Activated naive CD8-positive, alpha-beta T cell treated with anti-CD3 and anti-CD28 coated beads, Interleukin-2, amount 50 U/mL, for 24 hours (primary cell): Measurements from ENCODE around the gene MGA.
A peak's percentile ranks its signal among the peaks of the same experiment; 100 is the strongest.

Source experiments
- ATAC-seq: fragments of 150-1000 bp; cut with Tn5 transposase; one replicate; pipeline ENCODE4 v1.10.0; 2021
- DNase-seq: peaks from one replicate; pipeline ENCODE4 v3.0.0; 2021
- H3K27ac Mint-ChIP-seq: one replicate; pipeline ENCODE4 v1.8.0; 2021; ENCODE audit warnings: mild to moderate bottlenecking, mixed read lengths
- H3K27me3 Mint-ChIP-seq: one replicate; pipeline ENCODE4 v1.8.0; 2021; ENCODE audit warnings: mixed read lengths
- H3K36me3 Mint-ChIP-seq: one replicate; pipeline ENCODE4 v1.8.0; 2021; ENCODE audit warnings: low read depth, mixed read lengths
- H3K4me1 Mint-ChIP-seq: one replicate; pipeline ENCODE4 v1.8.0; 2021; ENCODE audit warnings: mixed read lengths
- H3K4me3 Mint-ChIP-seq: one replicate; pipeline ENCODE4 v1.8.0; 2021; ENCODE audit warnings: mild to moderate bottlenecking, moderate library complexity, mixed read lengths
- H3K9me3 Mint-ChIP-seq: one replicate; pipeline ENCODE4 v1.8.0; 2021; ENCODE audit warnings: mixed read lengths

MGA gene

GRCh38 chr15:41809526-41810220 is 149.5 kb downstream of the MGA start:
- ATAC-seq, result no peak
- Mint-ChIP-seq H3K4me3 (no peak overlapping the region), H3K4me1 (peaks cover 12% of the 10 kb centered on the region), H3K36me3 (no peaks in the 10 kb centered on the region), H3K9me3 (no peaks in the 10 kb centered on the region), H3K27me3 (no peaks in the 10 kb centered on the region), H3K27ac (no peak overlapping the region)
- DNase-seq, result no peak

- DNase-seq (no peak), ATAC-seq (no peak)
- Mint-ChIP-seq H3K27me3 (no peaks in the 10 kb centered on the region), H3K4me3 (no peak overlapping the region), H3K36me3 (peaks cover 2% of the 10 kb centered on the region), H3K4me1 (peaks cover 10% of the 10 kb centered on the region), H3K9me3 (no peaks in the 10 kb centered on the region), H3K27ac (no peak overlapping the region)
These were observed 150.6 kb downstream of the MGA start for GRCh38 chr15:41810651-41811431.

DNA sequence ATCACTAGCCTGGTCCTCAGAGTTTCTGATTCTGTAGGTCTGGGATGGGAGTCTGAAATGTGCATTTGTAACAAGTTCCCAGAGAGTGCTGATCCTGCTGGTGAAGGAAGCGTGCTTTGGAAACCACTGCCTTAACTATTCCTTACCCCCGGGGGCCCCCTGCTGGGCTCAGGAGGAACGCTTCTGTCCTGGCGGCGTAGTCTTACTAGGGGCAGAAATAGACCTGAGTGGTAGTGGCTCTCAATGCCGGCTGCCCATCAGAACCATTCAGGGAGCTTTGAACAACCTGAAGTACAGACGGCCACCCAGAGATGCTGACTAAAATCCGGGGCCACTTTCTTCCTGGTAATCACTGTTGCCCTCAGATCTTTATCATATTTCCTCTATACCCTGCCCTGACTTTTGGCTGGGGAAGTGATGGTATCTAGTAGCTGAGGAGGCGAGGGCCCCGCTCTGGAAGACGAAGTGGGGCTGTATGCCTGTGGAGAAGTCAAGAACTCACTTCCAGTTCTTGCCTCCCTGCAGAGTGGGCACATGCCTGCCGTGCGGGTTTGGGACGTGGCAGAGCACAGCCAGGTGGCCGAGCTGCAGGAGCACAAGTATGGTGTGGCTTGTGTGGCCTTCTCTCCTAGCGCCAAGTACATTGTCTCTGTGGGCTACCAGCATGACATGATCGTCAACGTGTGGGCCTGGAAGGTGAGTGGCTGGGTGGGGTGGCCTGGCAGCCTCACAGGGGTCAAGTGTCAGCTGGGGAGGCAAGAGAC is 151.4 kb downstream of the MGA start:
- peaks cover 4% of the 10 kb centered on the region for H3K36me3 Mint-ChIP-seq
- no peak overlapping the region for H3K4me3 Mint-ChIP-seq
- H3K9me3 Mint-ChIP-seq, result no peaks in the 10 kb centered on the region
- no peak overlapping the region for H3K27ac Mint-ChIP-seq
- ATAC-seq (peak; percentile 88), DNase-seq (peak; percentile 78)
- peaks cover 10% of the 10 kb centered on the region for H3K4me1 Mint-ChIP-seq
- H3K27me3 Mint-ChIP-seq, result no peaks in the 10 kb centered on the region

- ATAC-seq, result no peak
- H3K36me3 Mint-ChIP-seq, result peaks cover 4% of the 10 kb centered on the region
- no peak overlapping the region for H3K27ac Mint-ChIP-seq
- no peak overlapping the region for H3K4me3 Mint-ChIP-seq
- no peaks in the 10 kb centered on the region for H3K27me3 Mint-ChIP-seq
- H3K4me1 Mint-ChIP-seq, result peaks cover 10% of the 10 kb centered on the region
- DNase-seq, result no peak
- no peaks in the 10 kb centered on the region for H3K9me3 Mint-ChIP-seq
These were observed 152.7 kb downstream of the MGA start for GRCh38 chr15:41812820-41813375.

DNA sequence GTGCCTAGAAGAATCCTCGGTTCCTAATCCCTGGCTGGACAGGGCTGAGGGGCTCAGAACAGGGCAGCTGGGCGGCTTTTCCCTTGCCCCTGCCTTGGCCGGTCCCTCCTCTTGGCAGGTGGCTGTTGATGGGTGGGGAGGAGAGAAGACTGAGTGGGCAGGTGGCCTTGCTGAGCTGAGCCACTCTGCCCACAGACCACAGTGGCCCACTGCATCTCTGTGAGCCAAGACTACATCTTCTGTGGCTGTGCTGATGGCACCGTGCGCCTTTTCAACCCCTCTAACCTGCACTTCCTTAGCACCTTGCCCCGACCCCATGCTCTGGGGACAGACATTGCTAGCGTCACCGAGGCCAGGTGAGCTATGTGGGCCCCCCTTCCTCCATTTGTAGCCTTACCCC is 153.2 kb downstream of the MGA start:
- Mint-ChIP-seq H3K9me3 (no peaks in the 10 kb centered on the region), H3K27me3 (no peaks in the 10 kb centered on the region), H3K4me1 (peaks cover 10% of the 10 kb centered on the region), H3K27ac (no peak overlapping the region), H3K4me3 (no peak overlapping the region), H3K36me3 (peaks cover 4% of the 10 kb centered on the region)
- DNase-seq, result no peak
- no peak for ATAC-seq

GRCh38 chr15:41814534-41814933 is 154.3 kb downstream of the MGA start:
- no peak overlapping the region for H3K27ac Mint-ChIP-seq
- no peak for ATAC-seq

GRCh38 chr15:41816788-41817187 is 156.6 kb downstream of the MGA start:
- Mint-ChIP-seq H3K9me3 (no peaks in the 10 kb centered on the region), H3K4me3 (no peak overlapping the region), H3K27ac (no peak overlapping the region), H3K27me3 (no peaks in the 10 kb centered on the region), H3K36me3 (peaks cover 8% of the 10 kb centered on the region), H3K4me1 (no peaks in the 10 kb centered on the region)
- ATAC-seq, result no peak
- no peak for DNase-seq

More at GRCh38 chr15:41814534-41814933, 154.3 kb downstream of the MGA start:
- Mint-ChIP-seq H3K36me3 (peaks cover 6% of the 10 kb centered on the region), H3K9me3 (no peaks in the 10 kb centered on the region), H3K27me3 (no peaks in the 10 kb centered on the region), H3K4me3 (no peak overlapping the region), H3K4me1 (peaks cover 7% of the 10 kb centered on the region)
- no peak for DNase-seq

DNA sequence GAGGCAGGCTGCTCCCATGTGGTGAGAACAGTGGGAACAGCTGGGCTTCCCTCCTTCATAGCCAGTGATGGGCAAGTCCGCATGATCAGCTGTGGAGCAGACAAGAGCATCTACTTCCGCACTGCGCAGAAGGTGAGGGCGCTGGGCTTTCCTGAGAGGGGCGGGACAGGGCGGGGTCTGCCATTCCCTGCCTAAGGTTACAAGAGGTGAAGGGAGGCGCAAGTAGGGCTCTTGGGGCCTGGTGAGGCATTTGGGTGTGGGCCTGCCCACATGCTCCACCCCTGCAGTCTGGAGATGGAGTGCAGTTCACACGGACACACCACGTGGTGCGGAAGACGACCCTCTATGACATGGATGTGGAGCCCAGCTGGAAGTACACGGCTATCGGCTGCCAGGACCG is 157.1 kb downstream of the MGA start:
- ATAC-seq, result no peak
- Mint-ChIP-seq H3K4me3 (no peak overlapping the region), H3K36me3 (peaks cover 8% of the 10 kb centered on the region), H3K4me1 (no peaks in the 10 kb centered on the region), H3K9me3 (no peaks in the 10 kb centered on the region), H3K27ac (no peak overlapping the region), H3K27me3 (no peaks in the 10 kb centered on the region)
- no peak for DNase-seq

DNA sequence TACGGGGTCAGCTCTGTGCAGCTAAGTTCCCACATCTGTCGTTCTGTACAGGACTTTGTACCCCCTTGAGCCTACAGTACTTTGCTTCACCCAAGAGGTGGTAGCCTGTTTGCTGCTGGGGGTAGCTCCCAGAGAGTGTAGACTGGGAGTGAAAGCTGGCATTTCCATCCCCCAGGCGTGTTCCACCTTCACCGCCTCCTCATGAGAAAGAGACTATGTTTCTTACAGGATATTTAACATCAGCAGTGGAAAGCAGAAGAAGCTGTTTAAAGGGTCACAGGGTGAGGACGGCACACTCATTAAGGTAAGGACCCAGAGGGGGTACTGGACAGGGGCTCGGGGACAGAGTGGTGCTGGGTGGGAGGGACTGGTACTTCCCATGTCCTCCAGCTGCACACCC is 157.6 kb downstream of the MGA start:
- no peak for DNase-seq
- Mint-ChIP-seq H3K9me3 (no peaks in the 10 kb centered on the region), H3K36me3 (peaks cover 8% of the 10 kb centered on the region), H3K27ac (no peak overlapping the region), H3K27me3 (no peaks in the 10 kb centered on the region), H3K4me3 (no peak overlapping the region), H3K4me1 (no peaks in the 10 kb centered on the region)
- no peak for ATAC-seq

- Mint-ChIP-seq H3K4me3 (no peak overlapping the region), H3K9me3 (no peaks in the 10 kb centered on the region), H3K4me1 (no peaks in the 10 kb centered on the region), H3K27ac (no peak overlapping the region), H3K27me3 (no peaks in the 10 kb centered on the region), H3K36me3 (peaks cover 8% of the 10 kb centered on the region)
- ATAC-seq, result no peak
- DNase-seq, result no peak
These were observed 159.3 kb downstream of the MGA start for GRCh38 chr15:41819455-41820050.

DNA sequence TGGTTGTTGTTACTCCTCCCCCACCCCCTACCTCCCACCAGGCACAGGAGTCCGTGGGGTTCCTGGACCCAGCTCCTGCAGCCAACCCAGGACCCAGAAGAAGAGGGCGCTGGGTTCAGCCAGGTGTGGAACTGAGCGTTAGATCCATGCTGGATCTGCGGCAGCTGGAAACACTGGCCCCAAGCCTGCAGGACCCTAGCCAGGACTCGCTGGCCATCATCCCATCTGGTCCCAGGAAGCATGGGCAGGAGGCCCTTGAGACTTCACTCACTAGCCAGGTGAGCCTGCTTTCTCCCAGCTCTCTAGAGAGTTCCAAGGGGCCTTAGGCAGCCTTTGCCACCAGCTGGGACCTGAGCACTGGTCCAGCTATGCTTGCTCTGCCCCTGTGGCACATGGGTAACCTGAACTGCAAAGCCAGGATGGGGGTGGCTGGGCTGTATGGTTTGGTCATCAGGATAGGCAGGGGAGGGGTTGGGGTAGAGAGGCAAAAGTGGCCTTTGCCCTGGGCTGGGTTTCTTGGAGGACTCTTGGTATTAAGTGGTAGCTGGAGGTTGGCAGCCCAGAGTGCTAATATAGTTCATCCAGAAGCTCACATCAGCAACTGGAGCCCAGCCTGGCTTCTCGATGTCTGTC is 160.7 kb downstream of the MGA start:
- Mint-ChIP-seq H3K27ac (no peak overlapping the region), H3K4me1 (no peaks in the 10 kb centered on the region), H3K4me3 (no peak overlapping the region), H3K9me3 (no peaks in the 10 kb centered on the region), H3K27me3 (no peaks in the 10 kb centered on the region), H3K36me3 (peaks cover 6% of the 10 kb centered on the region)
- ATAC-seq (no peak), DNase-seq (no peak)

DNA sequence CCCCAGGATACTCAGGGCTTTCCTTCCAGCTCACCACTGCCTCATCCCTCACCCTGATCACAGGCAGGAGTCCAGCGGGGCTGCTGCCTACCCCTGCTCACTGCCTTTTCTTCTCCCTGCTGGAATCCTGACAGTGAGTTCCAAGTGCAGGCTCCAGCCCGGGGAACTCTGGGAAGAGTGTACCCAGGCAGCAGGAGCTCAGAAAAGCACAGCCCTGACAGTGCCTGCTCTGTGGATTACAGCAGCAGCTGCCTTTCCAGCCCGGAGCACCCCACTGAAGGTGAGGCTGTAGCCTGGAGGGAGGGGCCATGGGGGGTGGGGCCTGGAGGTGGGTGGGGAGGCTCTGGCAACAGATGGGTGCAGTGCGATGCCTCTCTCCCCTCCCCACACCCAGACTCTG is 161.6 kb downstream of the MGA start:
- no peak overlapping the region for H3K27ac Mint-ChIP-seq
- no peak for ATAC-seq
- peaks cover 5% of the 10 kb centered on the region for H3K36me3 Mint-ChIP-seq

DNA sequence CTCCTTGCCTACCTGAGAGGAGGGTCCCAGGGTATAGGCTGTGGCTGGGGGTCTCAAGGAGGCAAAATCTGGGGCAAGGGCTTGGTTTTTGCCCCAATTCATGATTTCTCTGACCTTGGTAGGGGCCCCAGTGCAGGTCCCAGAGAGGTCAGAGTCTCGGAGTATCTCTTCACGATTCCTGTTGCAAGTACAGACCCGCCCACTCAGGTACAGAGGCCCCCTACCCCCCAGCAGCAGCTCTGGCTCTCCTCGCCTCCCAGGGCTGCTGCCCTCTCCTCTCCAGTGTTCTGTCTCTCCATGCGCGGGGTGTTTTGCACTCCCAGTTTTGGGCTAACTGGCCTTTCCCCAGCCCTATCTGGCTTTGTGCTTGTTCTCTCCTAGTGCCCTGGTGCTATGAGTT is 162.3 kb downstream of the MGA start:
- no peak for ATAC-seq
- no peak for DNase-seq
- Mint-ChIP-seq H3K4me1 (peaks cover under 1% of the 10 kb centered on the region), H3K9me3 (no peaks in the 10 kb centered on the region), H3K4me3 (no peak overlapping the region), H3K27me3 (no peaks in the 10 kb centered on the region), H3K27ac (no peak overlapping the region), H3K36me3 (peaks cover 5% of the 10 kb centered on the region)

More for the DNA sequence above, 161.6 kb downstream of the MGA start:
- Mint-ChIP-seq H3K9me3 (no peaks in the 10 kb centered on the region), H3K27me3 (no peaks in the 10 kb centered on the region), H3K4me1 (no peaks in the 10 kb centered on the region), H3K4me3 (no peak overlapping the region)
- DNase-seq, result no peak
